H1 (cell line): Measurements from ENCODE around the gene DLX2. TPM values are rescaled to one million over a fixed set of nuclear protein-coding genes. Genes with fewer than 3 reads are reported as not detected.

Source experiments
- CTCF ChIA-PET: fragments of 300-600 bp; sonication (Branson Sonifier 250); formaldehyde crosslinking; loops from one replicate; lab custom pipeline; 2021; ENCODE audit not compliant: partially characterized antibody; lab: Charles Lee
- POLR2A ChIA-PET: fragments of 300-600 bp; sonication (Branson Sonifier 250); formaldehyde crosslinking; loops from one replicate; lab custom pipeline; 2021; ENCODE audit warnings: inconsistent platforms; ENCODE audit not compliant: partially characterized antibody; lab: Charles Lee
- DNase-seq, 2 experiments: peaks; one replicate each; pipeline versions ENCODE4 v3.0.0 to v3.0.0-alpha.2; 2010 to 2022; ENCODE audit warnings: low spot score in 2 of 2, low read depth in 1 of 2, mixed read lengths in 1 of 2
- FAIRE-seq: peaks from 2 replicates; lab custom pipeline; 2011; peaks lifted over from hg19 to GRCh38; lab: Jason Lieb, UNC
- H2AFZ ChIP-seq: 2 replicates; pipeline ENCODE4 v1.8.1; 2012; ENCODE audit warnings: low read length, inconsistent platforms
- H2AK5ac ChIP-seq: 2 replicates; pipeline ENCODE4 v1.6.1; 2013; ENCODE audit warnings: low read depth, low read length
- H2BK120ac ChIP-seq: replicated peaks from 2 replicates; pipeline ENCODE3; 2013; ENCODE audit warnings: low read depth, low read length, inconsistent platforms
- H2BK12ac ChIP-seq: 2 replicates; pipeline ENCODE4 v1.6.1; 2013; ENCODE audit warnings: low read depth, low read length
- H2BK15ac ChIP-seq: 2 replicates; pipeline ENCODE4 v1.6.1; 2013; ENCODE audit warnings: low read length
- H2BK20ac ChIP-seq: 2 replicates; pipeline ENCODE4 v1.6.1; 2013; ENCODE audit warnings: low read length
- H2BK5ac ChIP-seq: 2 replicates; pipeline ENCODE4 v1.6.1; 2013; ENCODE audit warnings: low read depth, low read length
- H3K14ac ChIP-seq: 2 replicates; pipeline ENCODE4 v1.6.1; 2013; ENCODE audit warnings: inconsistent platforms; ENCODE audit not compliant: insufficient read length
- H3K18ac ChIP-seq: 2 replicates; pipeline ENCODE4 v1.6.1; 2013; ENCODE audit warnings: low read length; ENCODE audit errors: extremely low read depth
- H3K23ac ChIP-seq: 2 replicates; pipeline ENCODE4 v1.6.1; 2013; ENCODE audit warnings: inconsistent platforms; ENCODE audit not compliant: insufficient read length
- H3K23me2 ChIP-seq: 2 replicates; pipeline ENCODE4 v1.6.1; 2013; ENCODE audit warnings: low read depth, low read length
- H3K27ac ChIP-seq: 2 replicates; pipeline ENCODE4 v1.6.1; 2011; ENCODE audit warnings: low read depth, low read length, inconsistent platforms
- H3K27me3 ChIP-seq, 4 experiments: replicated peaks in 1 of 4; 1 replicate in 1 of 4; 2 replicates in 3 of 4; pipeline versions ENCODE4 v1.6.1 to v1.8.1; 2011 to 2013; ENCODE audit warnings: low read length in 3 of 4, mild to moderate bottlenecking in 3 of 4, inconsistent platforms in 2 of 4, mixed read lengths in 2 of 4, moderate library complexity in 1 of 4; ENCODE audit not compliant: control insufficient read depth in 3 of 4, insufficient read depth in 3 of 4; ENCODE audit errors: extremely low read depth in 1 of 4
- H3K36me3 ChIP-seq, 4 experiments: 2 replicates each; pipeline versions ENCODE4 v1.6.1 to v1.8.1; 2011 to 2013; ENCODE audit warnings: mild to moderate bottlenecking in 4 of 4, low read length in 3 of 4, moderate library complexity in 2 of 4, control low read depth in 1 of 4, inconsistent platforms in 1 of 4; ENCODE audit not compliant: insufficient read depth in 4 of 4, control insufficient read depth in 2 of 4
- H3K4ac ChIP-seq: replicated peaks from 2 replicates; pipeline ENCODE3; 2013; ENCODE audit warnings: low read length, low read depth, mixed read lengths, inconsistent platforms; ENCODE audit not compliant: insufficient read length
- H3K4me1 ChIP-seq, 4 experiments: replicated peaks in 1 of 4; 1 replicate in 1 of 4; 2 replicates in 3 of 4; pipeline versions ENCODE4 v1.6.1 to v1.8.1; 2011 to 2013; ENCODE audit warnings: low read length in 3 of 4, inconsistent platforms in 2 of 4, mixed read lengths in 1 of 4; ENCODE audit not compliant: insufficient read depth in 4 of 4, control insufficient read depth in 3 of 4
- H3K4me2 ChIP-seq, 2 experiments: 2 replicates each; pipeline versions ENCODE4 v1.6.1 to v1.8.1; 2011 to 2013; ENCODE audit warnings: low read depth in 2 of 2, low read length in 2 of 2, control low read depth in 1 of 2, inconsistent platforms in 1 of 2, mild to moderate bottlenecking in 1 of 2; ENCODE audit not compliant: insufficient read depth in 1 of 2
- H3K4me3 ChIP-seq, 4 experiments: fragments of 200-600, 300-600 bp in 1 of 4; sonication (generic), shearing (Covaris generic), sonication (Bioruptor Twin) in 1 of 4; 2 replicates each; pipeline versions ENCODE4 v1.5.1 to v1.8.1; 2011 to 2016; ENCODE audit warnings: low read length in 4 of 4, low read depth in 3 of 4, control low read depth in 2 of 4, inconsistent platforms in 2 of 4, mild to moderate bottlenecking in 2 of 4, mixed read lengths in 1 of 4, moderate library complexity in 1 of 4; ENCODE audit not compliant: insufficient read depth in 2 of 4; ENCODE audit errors: extremely low read depth in 1 of 4
- H3K56ac ChIP-seq: replicated peaks from 2 replicates; pipeline ENCODE3; 2013; ENCODE audit warnings: low read depth, mild to moderate bottlenecking, mixed read lengths, low read length, inconsistent platforms; ENCODE audit not compliant: insufficient read length
- H3K79me1 ChIP-seq: 2 replicates; pipeline ENCODE4 v1.6.1; 2013; ENCODE audit warnings: low read depth, low read length, control low read depth
- H3K79me2 ChIP-seq, 2 experiments: 2 replicates each; pipeline versions ENCODE4 v1.6.1 to v1.8.1; 2012 to 2013; ENCODE audit warnings: low read length in 2 of 2, mild to moderate bottlenecking in 2 of 2, inconsistent platforms in 1 of 2; ENCODE audit not compliant: insufficient read depth in 2 of 2, control insufficient read depth in 1 of 2
- H3K9ac ChIP-seq, 4 experiments: replicated peaks in 1 of 4; 1 replicate in 1 of 4; 2 replicates in 3 of 4; pipeline versions ENCODE4 v1.6.1 to v1.8.1; 2011 to 2013; ENCODE audit warnings: low read depth in 3 of 4, low read length in 3 of 4, control low read depth in 2 of 4, mild to moderate bottlenecking in 2 of 4, moderate library complexity in 2 of 4, inconsistent platforms in 1 of 4; ENCODE audit errors: extremely low read depth in 1 of 4
- H3K9me3 ChIP-seq, 2 experiments: 2 replicates each; pipeline versions ENCODE4 v1.6.1 to v1.8.1; 2012 to 2013; ENCODE audit warnings: mild to moderate bottlenecking in 2 of 2, moderate library complexity in 2 of 2, control low read depth in 1 of 2, inconsistent platforms in 1 of 2, low read depth in 1 of 2, low read length in 1 of 2, mixed read lengths in 1 of 2; ENCODE audit not compliant: insufficient read depth in 2 of 2
- H4K20me1 ChIP-seq, 2 experiments: replicated peaks in 1 of 2; 2 replicates each; pipeline versions ENCODE3 to v1.8.1; 2011 to 2013; ENCODE audit warnings: inconsistent platforms in 2 of 2, low read length in 2 of 2, mild to moderate bottlenecking in 1 of 2; ENCODE audit not compliant: insufficient read depth in 2 of 2, control insufficient read depth in 1 of 2
- H4K5ac ChIP-seq: 2 replicates; pipeline ENCODE4 v1.6.1; 2013; ENCODE audit warnings: low read length, low read depth, mixed read lengths, inconsistent platforms; ENCODE audit not compliant: insufficient read length
- H4K8ac ChIP-seq: 2 replicates; pipeline ENCODE4 v1.8.0; 2013; ENCODE audit warnings: mild to moderate bottlenecking, moderate library complexity, low read length, inconsistent platforms; ENCODE audit not compliant: insufficient read depth; ENCODE audit errors: extremely low read depth
- H4K91ac ChIP-seq: replicated peaks from 2 replicates; pipeline ENCODE3; 2013; ENCODE audit warnings: low read length, mixed read lengths, inconsistent platforms; ENCODE audit not compliant: insufficient read length
- CBX5 ChIP-seq: fragments of 300-800, 300-1000 bp; sonication (generic); IDR thresholded peaks from 2 replicates; pipeline ENCODE4 v1.7.1; 2016; ENCODE audit warnings: antibody characterized with exemption, low read length, low read depth
- CBX8 ChIP-seq: fragments of 300-800, 300-1000 bp; sonication (generic); IDR thresholded peaks from 2 replicates; pipeline ENCODE4 v1.7.1; 2016; ENCODE audit warnings: low read depth, low read length, borderline replicate concordance
- GTF2F1 ChIP-seq: IDR thresholded peaks from 2 replicates; pipeline ENCODE4 v1.6.1; 2012; ENCODE audit warnings: low read depth, low read length, improper control_type of control experiment, borderline replicate concordance
- WGBS, 2 experiments: shearing (Covaris generic) in 1 of 2; methylation state at CpG; one replicate each; pipeline versions ENCODE4 v1.1.6 to v1.1.7; 2013 to 2015; ENCODE audit warnings: low lambda C conversion rate in 2 of 2, mixed read lengths in 2 of 2, inconsistent platforms in 1 of 2, low coverage in 1 of 2, missing lambda C conversion rate in 1 of 2; ENCODE audit not compliant: insufficient replicate concordance in 2 of 2, insufficient coverage in 1 of 2, insufficient read length in 1 of 2; ENCODE audit errors: extremely low coverage in 1 of 2, missing lambda C conversion rate in 1 of 2; 5-methylcytosine and 5-hydroxymethylcytosine counted together
- polyA plus RNA-seq, 7 experiments: library from polyadenylated mRNA; depleted of rRNA in 3 of 7; stranded (reverse) in 5 of 7; unstranded in 2 of 7; fragments of >200 nt in 5 of 7; fragments of 200-250 nt in 2 of 7; gene quantifications; 1 replicate in 5 of 7; 2 replicates in 1 of 7; 4 replicates in 1 of 7; pipeline versions ENCODE4 v1.2.1 to v1.2.3, GENCODE V29; 2011 to 2013; ENCODE audit warnings: missing spikeins in 2 of 7, mixed read lengths in 2 of 7
- total RNA-seq: library from RNA; stranded (reverse); fragmentation: NEBNext Ultra II Directional; extraction: Animal tissue kit (Norgen Biotek cat#: 25700); gene quantifications from 2 replicates; pipeline ENCODE4 v1.2.1, GENCODE V29; 2021

DLX2 gene
- total and polyA plus RNA-seq, 2 of the 8 experiments (the other 6 are each of a cell fraction or from before 2014, with no cell fraction given), result 0.45 TPM; not detected in 1

- H3K4me3 ChIP-seq, result peak overlapping the region in 1 of 4 experiments; percentile 48; a peak in 4 of 8 replicates
- TF ChIP-seq CBX8, result peak; percentile 86; the same call in 1 of the 2 replicates
- TF ChIP-seq GTF2F1, result no peak
- TF ChIP-seq CBX5, result no peak
- no peak overlapping the region for H4K5ac ChIP-seq
- H3K4me2 ChIP-seq, result peak overlapping the region; percentile 66 to 80; a peak in 3 of 4 replicates
- no peak overlapping the region for H3K4ac ChIP-seq
- peaks cover 80 to 100% (median 93%) of the 10 kb centered on the region in 4 experiments for H3K27me3 ChIP-seq
- no peak overlapping the region for H2BK20ac ChIP-seq
- H3K9me3 ChIP-seq, result no peaks in the 10 kb centered on the region
- H2BK15ac ChIP-seq, result no peak overlapping the region
- peaks cover 6 to 53% (median 28%) of the 10 kb centered on the region in 4 experiments for H3K4me1 ChIP-seq
- no peak overlapping the region for H4K8ac ChIP-seq
- no peaks in the 10 kb centered on the region for H3K79me1 ChIP-seq
- H3K23ac ChIP-seq, result no peak overlapping the region
- no peak overlapping the region for H3K56ac ChIP-seq
- H2BK5ac ChIP-seq, result no peak overlapping the region
- FAIRE-seq (no peak), DNase-seq (no peak)
- no peak overlapping the region for H4K91ac ChIP-seq
- ChIA-PET POLR2A (interaction anchor here (1.1 to 16.0 kb wide), 2 partner anchors 12 to 23 kb away, joined by 4 to 184 read pairs; partner anchors contain the start of gene DLX1), CTCF (interaction anchor here (1.0 to 11.7 kb wide), 6 partner anchors 8 to 396 kb away, joined by 3 to 198 read pairs (median 5); partner anchors contain the start of gene DLX1)
- no peak overlapping the region for H2BK12ac ChIP-seq
- no peak overlapping the region for H2AK5ac ChIP-seq
- peaks cover 12 to 26% of the 10 kb centered on the region in 2 experiments for H4K20me1 ChIP-seq
- H3K23me2 ChIP-seq, result peaks cover 24% of the 10 kb centered on the region; the same call in 1 of the 2 replicates
- no peaks in the 10 kb centered on the region for H3K79me2 ChIP-seq
- peaks cover 0 to 11% (median 0%) of the 10 kb centered on the region in 4 experiments; a peak in 1 of 8 replicates for H3K36me3 ChIP-seq
- no peak overlapping the region for H2BK120ac ChIP-seq
- no peak overlapping the region for H3K9ac ChIP-seq
- H3K14ac ChIP-seq, result no peak overlapping the region
- H3K27ac ChIP-seq, result no peak overlapping the region
- WGBS, 2 experiments, result 4% methylated on average over 6 of the region's 13 CpGs; no CpG with 5 or more reads in 1 of the 2 experiments
- H3K18ac ChIP-seq, result no peak overlapping the region
- no peak overlapping the region for H2AFZ ChIP-seq
These were observed 3.1 kb downstream of the DLX2 start for GRCh38 chr2:172099472-172100079.
